ENCODE measurements around the gene TPP2.

DNA sequence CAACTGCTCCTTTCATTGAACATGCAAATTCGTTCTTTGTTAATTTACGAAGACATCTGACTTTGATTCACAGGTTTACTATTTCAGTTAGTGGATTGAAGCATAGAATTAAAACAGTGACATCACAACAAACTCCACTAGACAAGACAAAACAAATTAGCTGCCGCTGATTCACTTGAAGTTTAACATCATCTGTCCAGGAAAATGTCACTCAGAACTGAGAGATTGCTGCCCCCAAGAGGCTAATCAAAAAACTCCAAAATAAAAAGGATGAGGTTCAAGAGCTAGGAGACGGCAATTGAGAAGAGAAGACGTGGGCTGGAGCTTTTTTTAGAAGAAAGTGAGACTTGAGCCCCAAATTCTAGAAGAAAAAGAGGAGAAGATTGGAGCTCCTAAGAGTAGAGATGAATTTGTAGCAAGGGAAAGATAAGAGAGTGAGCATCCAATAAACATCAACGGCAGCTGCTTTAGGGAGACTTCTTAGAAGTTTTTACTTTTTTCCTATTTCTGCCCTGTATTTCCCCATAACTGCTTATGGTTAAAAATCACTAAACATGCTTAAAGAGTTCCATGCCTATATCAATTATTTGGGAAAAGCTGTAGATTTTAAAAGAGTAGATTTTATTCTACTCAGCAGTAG, 40.8 kb upstream of the TPP2 start:
- no peak for TF ChIP-seq SP1 (IDR thresholded peaks at IDR 0.05)
- TF ChIP-seq, protein P1, sequence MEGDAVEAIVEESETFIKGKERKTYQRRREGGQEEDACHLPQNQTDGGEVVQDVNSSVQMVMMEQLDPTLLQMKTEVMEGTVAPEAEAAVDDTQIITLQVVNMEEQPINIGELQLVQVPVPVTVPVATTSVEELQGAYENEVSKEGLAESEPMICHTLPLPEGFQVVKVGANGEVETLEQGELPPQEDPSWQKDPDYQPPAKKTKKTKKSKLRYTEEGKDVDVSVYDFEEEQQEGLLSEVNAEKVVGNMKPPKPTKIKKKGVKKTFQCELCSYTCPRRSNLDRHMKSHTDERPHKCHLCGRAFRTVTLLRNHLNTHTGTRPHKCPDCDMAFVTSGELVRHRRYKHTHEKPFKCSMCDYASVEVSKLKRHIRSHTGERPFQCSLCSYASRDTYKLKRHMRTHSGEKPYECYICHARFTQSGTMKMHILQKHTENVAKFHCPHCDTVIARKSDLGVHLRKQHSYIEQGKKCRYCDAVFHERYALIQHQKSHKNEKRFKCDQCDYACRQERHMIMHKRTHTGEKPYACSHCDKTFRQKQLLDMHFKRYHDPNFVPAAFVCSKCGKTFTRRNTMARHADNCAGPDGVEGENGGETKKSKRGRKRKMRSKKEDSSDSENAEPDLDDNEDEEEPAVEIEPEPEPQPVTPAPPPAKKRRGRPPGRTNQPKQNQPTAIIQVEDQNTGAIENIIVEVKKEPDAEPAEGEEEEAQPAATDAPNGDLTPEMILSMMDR (IDR thresholded peaks at IDR 0.05; ENCODE audit: low read depth, low read length, missing input control), result peak; percentile 44
- TF ChIP-seq, protein P2, sequence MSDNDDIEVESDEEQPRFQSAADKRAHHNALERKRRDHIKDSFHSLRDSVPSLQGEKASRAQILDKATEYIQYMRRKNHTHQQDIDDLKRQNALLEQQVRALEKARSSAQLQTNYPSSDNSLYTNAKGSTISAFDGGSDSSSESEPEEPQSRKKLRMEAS (IDR thresholded peaks at IDR 0.05), result no peak
- TF ChIP-seq GABPA (IDR thresholded peaks at IDR 0.05 in 1 of 2, conservative IDR thresholded peaks at IDR 0.05 in 1 of 2), result no peak
- no peak for TF ChIP-seq JUND (IDR thresholded peaks at IDR 0.05)
- no peak for TF ChIP-seq EGR1 (IDR thresholded peaks at IDR 0.05; ENCODE audit: low read depth in 2 of 2)
- TF ChIP-seq, protein P3, sequence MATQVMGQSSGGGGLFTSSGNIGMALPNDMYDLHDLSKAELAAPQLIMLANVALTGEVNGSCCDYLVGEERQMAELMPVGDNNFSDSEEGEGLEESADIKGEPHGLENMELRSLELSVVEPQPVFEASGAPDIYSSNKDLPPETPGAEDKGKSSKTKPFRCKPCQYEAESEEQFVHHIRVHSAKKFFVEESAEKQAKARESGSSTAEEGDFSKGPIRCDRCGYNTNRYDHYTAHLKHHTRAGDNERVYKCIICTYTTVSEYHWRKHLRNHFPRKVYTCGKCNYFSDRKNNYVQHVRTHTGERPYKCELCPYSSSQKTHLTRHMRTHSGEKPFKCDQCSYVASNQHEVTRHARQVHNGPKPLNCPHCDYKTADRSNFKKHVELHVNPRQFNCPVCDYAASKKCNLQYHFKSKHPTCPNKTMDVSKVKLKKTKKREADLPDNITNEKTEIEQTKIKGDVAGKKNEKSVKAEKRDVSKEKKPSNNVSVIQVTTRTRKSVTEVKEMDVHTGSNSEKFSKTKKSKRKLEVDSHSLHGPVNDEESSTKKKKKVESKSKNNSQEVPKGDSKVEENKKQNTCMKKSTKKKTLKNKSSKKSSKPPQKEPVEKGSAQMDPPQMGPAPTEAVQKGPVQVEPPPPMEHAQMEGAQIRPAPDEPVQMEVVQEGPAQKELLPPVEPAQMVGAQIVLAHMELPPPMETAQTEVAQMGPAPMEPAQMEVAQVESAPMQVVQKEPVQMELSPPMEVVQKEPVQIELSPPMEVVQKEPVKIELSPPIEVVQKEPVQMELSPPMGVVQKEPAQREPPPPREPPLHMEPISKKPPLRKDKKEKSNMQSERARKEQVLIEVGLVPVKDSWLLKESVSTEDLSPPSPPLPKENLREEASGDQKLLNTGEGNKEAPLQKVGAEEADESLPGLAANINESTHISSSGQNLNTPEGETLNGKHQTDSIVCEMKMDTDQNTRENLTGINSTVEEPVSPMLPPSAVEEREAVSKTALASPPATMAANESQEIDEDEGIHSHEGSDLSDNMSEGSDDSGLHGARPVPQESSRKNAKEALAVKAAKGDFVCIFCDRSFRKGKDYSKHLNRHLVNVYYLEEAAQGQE (IDR thresholded peaks at IDR 0.05), result no peak
- no peak for TF ChIP-seq HNF4G (IDR thresholded peaks at IDR 0.05)
- TF ChIP-seq FOXA1 (IDR thresholded peaks at IDR 0.05), result no peak
- no peak for TF ChIP-seq YY1 (IDR thresholded peaks at IDR 0.05)
- TF ChIP-seq, protein P4, sequence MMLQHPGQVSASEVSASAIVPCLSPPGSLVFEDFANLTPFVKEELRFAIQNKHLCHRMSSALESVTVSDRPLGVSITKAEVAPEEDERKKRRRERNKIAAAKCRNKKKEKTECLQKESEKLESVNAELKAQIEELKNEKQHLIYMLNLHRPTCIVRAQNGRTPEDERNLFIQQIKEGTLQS (IDR thresholded peaks at IDR 0.05), result no peak
- TF ChIP-seq RAD21 (IDR thresholded peaks at IDR 0.05), result peak; percentile 84 to 86

Data from liver (tissue), 3 donors.